B cell (primary cell): Measurements from ENCODE around the gene SNRNP48.

Experiments used
- CTCF ChIP-seq: fragments of 200-600 bp; IDR thresholded peaks from one replicate; pipeline ENCODE4 v1.8.0; 2022; ENCODE audit warnings: antibody characterized with exemption, mild to moderate bottlenecking
- EZH2 ChIP-seq: IDR thresholded peaks from 2 replicates; pipeline ENCODE4 v1.6.1; 2012; ENCODE audit warnings: borderline replicate concordance, low read depth, mild to moderate bottlenecking, moderate library complexity, low read length; ENCODE audit not compliant: insufficient read depth, poor library complexity, severe bottlenecking

- TF ChIP-seq CTCF (no peak), EZH2 (no peak)
Observed at GRCh38 chr6:7644417-7644816, 54.4 kb downstream of the SNRNP48 start.
